ENCODE measurements around the gene IGF2BP3. TPM values are rescaled to one million over a fixed set of nuclear protein-coding genes. Genes with fewer than 3 reads are reported as not detected.

Gene IGF2BP3
- total and polyA plus RNA-seq, 10 of the 15 experiments (the other 5 are each of a cell fraction or from before 2014, with no cell fraction given): 4.6 to 61.2 (median 36.9) TPM

- TF ChIP-seq PML (IDR thresholded peaks at IDR 0.05; ENCODE audit: low read length) (peak; percentile 73), ZBTB11 (CRISPR knock-in tag; IDR thresholded peaks at IDR 0.05) (no peak), ATF3 (IDR thresholded peaks at IDR 0.05; ENCODE audit: borderline replicate concordance, extremely low read depth, low read depth, low read length) (no peak), RFX5 (IDR thresholded peaks at IDR 0.05; ENCODE audit: low read depth, low read length) (no peak), STAT3 (IDR thresholded peaks at IDR 0.05; ENCODE audit: low read depth, low read length) (no peak), MTA2 (IDR thresholded peaks at IDR 0.05; ENCODE audit: low read depth) (peak; percentile 75), CBX3 (IDR thresholded peaks at IDR 0.05; ENCODE audit: borderline replicate concordance, low read depth) (no peak), YBX1 (IDR thresholded peaks at IDR 0.05) (no peak), ASH2L (IDR thresholded peaks at IDR 0.05; ENCODE audit: borderline replicate concordance, low read depth) (no peak)
Observed at GRCh38 chr7:23298885-23299769, 171.2 kb downstream of the IGF2BP3 start, which contains the start of gene MALSU1 (continued).

Data from GM12878 (cell line).